Loucy (cell line): ENCODE results near the gene EGFLAM.

Experiments
- EZH2phosphoT487 ChIP-seq: fragments of 200-600 bp; IDR thresholded peaks from 2 replicates; pipeline ENCODE4 v1.6.1; 2018; ENCODE audit warnings: antibody characterized with exemption, mild to moderate bottlenecking, moderate library complexity, borderline replicate concordance
- TF ChIP-seq, protein P1 (sequence below): fragments of 200-600 bp; sonication (generic); conservative IDR thresholded peaks from 2 replicates; pipeline ENCODE4 v1.5.1; 2014; ENCODE audit warnings: mild to moderate bottlenecking, antibody characterized with exemption, low read length

- TF ChIP-seq, protein P1, sequence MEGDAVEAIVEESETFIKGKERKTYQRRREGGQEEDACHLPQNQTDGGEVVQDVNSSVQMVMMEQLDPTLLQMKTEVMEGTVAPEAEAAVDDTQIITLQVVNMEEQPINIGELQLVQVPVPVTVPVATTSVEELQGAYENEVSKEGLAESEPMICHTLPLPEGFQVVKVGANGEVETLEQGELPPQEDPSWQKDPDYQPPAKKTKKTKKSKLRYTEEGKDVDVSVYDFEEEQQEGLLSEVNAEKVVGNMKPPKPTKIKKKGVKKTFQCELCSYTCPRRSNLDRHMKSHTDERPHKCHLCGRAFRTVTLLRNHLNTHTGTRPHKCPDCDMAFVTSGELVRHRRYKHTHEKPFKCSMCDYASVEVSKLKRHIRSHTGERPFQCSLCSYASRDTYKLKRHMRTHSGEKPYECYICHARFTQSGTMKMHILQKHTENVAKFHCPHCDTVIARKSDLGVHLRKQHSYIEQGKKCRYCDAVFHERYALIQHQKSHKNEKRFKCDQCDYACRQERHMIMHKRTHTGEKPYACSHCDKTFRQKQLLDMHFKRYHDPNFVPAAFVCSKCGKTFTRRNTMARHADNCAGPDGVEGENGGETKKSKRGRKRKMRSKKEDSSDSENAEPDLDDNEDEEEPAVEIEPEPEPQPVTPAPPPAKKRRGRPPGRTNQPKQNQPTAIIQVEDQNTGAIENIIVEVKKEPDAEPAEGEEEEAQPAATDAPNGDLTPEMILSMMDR: no peak
- TF ChIP-seq EZH2phosphoT487: no peak
Observed at GRCh38 chr5:38341056-38341455, 82.7 kb downstream of the EGFLAM start.
